SJSA1 (cell line): ENCODE data around the gene MBTPS1. TPM values are rescaled to one million over a fixed set of nuclear protein-coding genes. Genes with fewer than 3 reads are reported as not detected.

ENCODE experiments used
- DNase-seq, 2 experiments: peaks; one replicate each; pipeline ENCODE4 v3.0.0-alpha.2; 2015 to 2020; ENCODE audit warnings: low spot score in 2 of 2, low read depth in 1 of 2
- H3K27ac ChIP-seq: fragments of 250-450 bp; sonication (Bioruptor Pico); 2 replicates; pipeline ENCODE4 v1.5.1; 2020; ENCODE audit warnings: mild to moderate bottlenecking, moderate library complexity
- H3K27me3 ChIP-seq: fragments of 250-450 bp; sonication (Bioruptor Pico); replicated peaks from 2 replicates; pipeline ENCODE4 v1.5.1; 2020; ENCODE audit warnings: mild to moderate bottlenecking, moderate library complexity
- H3K36me3 ChIP-seq: fragments of 250-450 bp; sonication (Bioruptor Pico); 2 replicates; pipeline ENCODE4 v1.5.1; 2020; ENCODE audit warnings: mild to moderate bottlenecking
- H3K4me1 ChIP-seq: fragments of 250-450 bp; sonication (Bioruptor Pico); replicated peaks from 2 replicates; pipeline ENCODE4 v1.6.1; 2021; ENCODE audit warnings: mild to moderate bottlenecking
- H3K4me3 ChIP-seq: fragments of 250-450 bp; sonication (Bioruptor Pico); 2 replicates; pipeline ENCODE4 v1.5.1; 2020; ENCODE audit warnings: mild to moderate bottlenecking
- H3K9me3 ChIP-seq: fragments of 250-450 bp; sonication (Bioruptor Pico); replicated peaks from 2 replicates; pipeline ENCODE4 v1.5.1; 2020; ENCODE audit warnings: mild to moderate bottlenecking
- total RNA-seq: library from RNA; depleted of rRNA; stranded (reverse); fragments of >200 nt; shearing (Covaris generic); gene quantifications from 2 replicates; pipeline ENCODE4 v1.2.3, GENCODE V29; 2014; rRNA removed

MBTPS1 gene
- total RNA-seq, 1 experiment from 2014 or later: 64.9 TPM

GRCh38 chr16:84013787-84014569, 102.8 kb downstream of the MBTPS1 start:
- Histone ChIP-seq H3K4me3 (no peak overlapping the region), H3K9me3 (peaks cover 4% of the 10 kb centered on the region; the same call in 1 of the 2 replicates), H3K27ac (no peak overlapping the region), H3K4me1 (no peaks in the 10 kb centered on the region), H3K27me3 (no peaks in the 10 kb centered on the region), H3K36me3 (no peaks in the 10 kb centered on the region)
- peak; percentile 66 to 67 for DNase-seq

- Histone ChIP-seq H3K36me3 (no peaks in the 10 kb centered on the region), H3K4me3 (no peak overlapping the region), H3K27ac (no peak overlapping the region), H3K27me3 (peaks cover 9% of the 10 kb centered on the region), H3K4me1 (no peaks in the 10 kb centered on the region), H3K9me3 (no peaks in the 10 kb centered on the region; the same call in 1 of the 2 replicates)
- DNase-seq: no peak
These were observed 107.5 kb downstream of the MBTPS1 start for GRCh38 chr16:84009282-84009681.

GRCh38 chr16:84007965-84008364, 108.8 kb downstream of the MBTPS1 start:
- Histone ChIP-seq H3K4me3 (no peak overlapping the region), H3K27ac (no peak overlapping the region), H3K9me3 (no peaks in the 10 kb centered on the region; the same call in 1 of the 2 replicates), H3K36me3 (no peaks in the 10 kb centered on the region), H3K27me3 (peaks cover 9% of the 10 kb centered on the region), H3K4me1 (no peaks in the 10 kb centered on the region)
- DNase-seq: no peak

GRCh38 chr16:84007520-84007919, 109.2 kb downstream of the MBTPS1 start:
- Histone ChIP-seq H3K4me1 (no peaks in the 10 kb centered on the region), H3K36me3 (no peaks in the 10 kb centered on the region), H3K4me3 (no peak overlapping the region), H3K27ac (no peak overlapping the region), H3K27me3 (peaks cover 9% of the 10 kb centered on the region), H3K9me3 (no peaks in the 10 kb centered on the region; the same call in 1 of the 2 replicates)
- DNase-seq: no peak

GRCh38 chr16:84005391-84005790, 111.4 kb downstream of the MBTPS1 start:
- no peaks in the 10 kb centered on the region for H3K36me3 ChIP-seq
- no peak for DNase-seq
- no peaks in the 10 kb centered on the region for H3K4me1 ChIP-seq
- H3K27ac ChIP-seq: no peak overlapping the region
- H3K27me3 ChIP-seq: peaks cover 9% of the 10 kb centered on the region
- H3K9me3 ChIP-seq: no peaks in the 10 kb centered on the region; the same call in 1 of the 2 replicates
- no peak overlapping the region for H3K4me3 ChIP-seq

- DNase-seq: no peak
- H3K4me1 ChIP-seq: no peaks in the 10 kb centered on the region
- peaks cover 9% of the 10 kb centered on the region for H3K27me3 ChIP-seq
- no peak overlapping the region for H3K27ac ChIP-seq
- H3K9me3 ChIP-seq: no peaks in the 10 kb centered on the region; the same call in 1 of the 2 replicates
- no peak overlapping the region for H3K4me3 ChIP-seq
- H3K36me3 ChIP-seq: no peaks in the 10 kb centered on the region
These were observed 112.3 kb downstream of the MBTPS1 start for GRCh38 chr16:84004442-84004841.

Other genes with a start within 250 kb of the MBTPS1 start
- gene MLYCD, start 217.8 kb downstream of the MBTPS1 start, total RNA-seq: 2.2 and 2.8 TPM in 2 replicates
- gene OSGIN1, start 163.7 kb downstream of the MBTPS1 start, total RNA-seq: 1.7 and 6.4 TPM in 2 replicates
- not detected in 2 replicates for gene NECAB2, start 148.7 kb downstream of the MBTPS1 start, total RNA-seq
- gene SLC38A8, start 74.1 kb downstream of the MBTPS1 start, total RNA-seq: not detected in 2 replicates
- 29.0 and 36.4 TPM in 2 replicates for gene HSDL1, start 28.2 kb upstream of the MBTPS1 start, total RNA-seq
- gene DNAAF1, start 28.4 kb upstream of the MBTPS1 start, total RNA-seq: not detected in 2 replicates
- gene TAF1C, start 70.1 kb upstream of the MBTPS1 start, total RNA-seq: 16.8 and 20.5 TPM in 2 replicates
- gene ADAD2, start 74.2 kb upstream of the MBTPS1 start, total RNA-seq: not detected in 2 replicates
- not detected in 2 replicates for gene KCNG4, start 123.1 kb upstream of the MBTPS1 start, total RNA-seq
- 125 and 143 TPM in 2 replicates for gene WFDC1, start 177.9 kb upstream of the MBTPS1 start, total RNA-seq